Measurements from ENCODE around the gene ABCC6. TPM values are rescaled to one million over a fixed set of nuclear protein-coding genes. Genes with fewer than 3 reads are reported as not detected.
"Not testable (repeated sequence)": the region's sequence is repeated elsewhere in the genome, so short reads cannot be mapped to it uniquely, and the experiment has no call there.

The ABCC6 gene
- total RNA-seq, 1 experiment from 2014 or later = 12.8 TPM

DNA sequence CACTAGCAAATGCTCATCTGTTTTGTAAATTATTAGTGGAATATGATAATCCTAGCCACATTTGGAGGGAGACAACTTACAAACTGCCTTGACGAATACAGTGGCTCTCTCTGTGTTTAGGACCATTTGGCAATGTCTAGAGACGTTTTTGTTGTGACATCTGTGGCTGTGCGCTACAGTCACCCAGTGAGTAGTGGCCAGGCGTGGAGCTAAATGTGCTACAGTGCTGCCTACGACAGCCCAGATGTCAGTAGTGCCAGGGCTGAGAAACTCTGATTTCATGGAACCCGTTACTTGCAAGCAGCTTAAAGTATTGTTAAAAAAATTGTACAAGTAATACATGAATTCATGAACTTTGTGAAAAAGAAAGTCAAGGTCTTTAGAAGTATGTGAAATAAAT is 13.8 kb upstream of the ABCC6 start:
- in situ Hi-C loops (cut with HindIII; ENCODE audit: low sequenced_read_pairs); DNase-seq (ENCODE audit: low spot score): not testable (repeated sequence)

GRCh38 chr16:16232692-16233061 is 9.4 kb upstream of the ABCC6 start:
- in situ Hi-C loops (cut with HindIII; ENCODE audit: low sequenced_read_pairs); DNase-seq (ENCODE audit: low spot score): not testable (repeated sequence)

- DNase-seq (ENCODE audit: low spot score); in situ Hi-C loops (cut with HindIII; ENCODE audit: low sequenced_read_pairs): not testable (repeated sequence)
These were observed 458 bp upstream of the ABCC6 start for GRCh38 chr16:16223662-16224241.

GRCh38 chr16:16221382-16221781 is 1.9 kb downstream of the ABCC6 start:
- in situ Hi-C loops (cut with HindIII; ENCODE audit: low sequenced_read_pairs); DNase-seq (ENCODE audit: low spot score): not testable (repeated sequence)

GRCh38 chr16:16220449-16220848 is 2.8 kb downstream of the ABCC6 start:
- DNase-seq (ENCODE audit: low spot score); in situ Hi-C loops (cut with HindIII; ENCODE audit: low sequenced_read_pairs): not testable (repeated sequence)

GRCh38 chr16:16218787-16219186 is 4.5 kb downstream of the ABCC6 start:
- in situ Hi-C loops (cut with HindIII; ENCODE audit: low sequenced_read_pairs); DNase-seq (ENCODE audit: low spot score): not testable (repeated sequence)

GRCh38 chr16:16218349-16218748 is 4.9 kb downstream of the ABCC6 start:
- DNase-seq (ENCODE audit: low spot score); in situ Hi-C loops (cut with HindIII; ENCODE audit: low sequenced_read_pairs): not testable (repeated sequence)

DNA sequence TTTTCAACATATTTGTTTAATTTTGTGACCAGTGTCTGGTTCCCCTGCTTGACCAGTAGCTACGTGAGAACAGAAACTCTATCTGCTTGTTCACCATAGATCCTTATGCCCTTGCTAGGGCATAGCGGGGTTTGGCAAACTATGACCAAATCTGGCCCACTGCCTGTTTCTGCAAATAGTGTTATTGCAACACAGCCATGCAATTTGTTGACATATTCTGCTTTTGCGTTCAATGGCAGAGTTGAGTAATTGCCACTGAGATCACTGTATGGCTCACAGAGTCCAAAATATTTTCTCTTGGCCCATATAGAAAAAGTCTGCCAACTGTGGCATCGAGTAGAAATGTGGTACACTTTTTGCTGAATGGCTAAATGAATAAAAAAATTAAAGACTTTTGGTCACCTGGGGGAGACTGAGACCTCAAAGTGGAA is 9.4 kb downstream of the ABCC6 start:
- in situ Hi-C loops (cut with HindIII; ENCODE audit: low sequenced_read_pairs); DNase-seq (ENCODE audit: low spot score): not testable (repeated sequence)

- DNase-seq (ENCODE audit: low spot score); in situ Hi-C loops (cut with HindIII; ENCODE audit: low sequenced_read_pairs): not testable (repeated sequence)
These were observed 11.9 kb downstream of the ABCC6 start for GRCh38 chr16:16211404-16211803.

DNA sequence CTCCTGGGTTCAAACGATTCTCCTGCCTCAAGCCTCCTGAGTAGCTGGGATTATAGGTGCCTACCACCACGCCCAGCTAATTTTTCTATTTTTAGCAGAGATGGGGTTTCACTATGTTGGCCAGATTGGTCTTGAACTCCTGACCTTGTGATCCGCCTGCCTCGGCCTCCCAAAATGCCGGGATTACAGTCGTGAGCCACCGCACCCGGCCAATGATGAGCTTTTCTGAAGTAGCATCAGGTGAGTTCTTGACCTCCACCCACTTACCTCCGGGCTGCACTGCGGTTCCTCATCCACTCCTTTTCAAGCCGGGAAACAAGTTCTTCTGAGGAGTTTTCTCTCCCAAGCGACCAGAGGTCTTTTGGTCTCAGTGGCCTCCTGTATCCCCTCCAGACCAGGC is 14.8 kb downstream of the ABCC6 start:
- in situ Hi-C loops (cut with HindIII; ENCODE audit: low sequenced_read_pairs); DNase-seq (ENCODE audit: low spot score): not testable (repeated sequence)

- in situ Hi-C loops (cut with HindIII; ENCODE audit: low sequenced_read_pairs); DNase-seq (ENCODE audit: low spot score): not testable (repeated sequence)
These were observed 15.4 kb downstream of the ABCC6 start for GRCh38 chr16:16207787-16208334.

GRCh38 chr16:16207097-16207786 is 16.1 kb downstream of the ABCC6 start:
- in situ Hi-C loops (cut with HindIII; ENCODE audit: low sequenced_read_pairs); DNase-seq (ENCODE audit: low spot score): not testable (repeated sequence)

GRCh38 chr16:16205864-16206263 is 17.4 kb downstream of the ABCC6 start:
- DNase-seq (ENCODE audit: low spot score); in situ Hi-C loops (cut with HindIII; ENCODE audit: low sequenced_read_pairs): not testable (repeated sequence)

DNA sequence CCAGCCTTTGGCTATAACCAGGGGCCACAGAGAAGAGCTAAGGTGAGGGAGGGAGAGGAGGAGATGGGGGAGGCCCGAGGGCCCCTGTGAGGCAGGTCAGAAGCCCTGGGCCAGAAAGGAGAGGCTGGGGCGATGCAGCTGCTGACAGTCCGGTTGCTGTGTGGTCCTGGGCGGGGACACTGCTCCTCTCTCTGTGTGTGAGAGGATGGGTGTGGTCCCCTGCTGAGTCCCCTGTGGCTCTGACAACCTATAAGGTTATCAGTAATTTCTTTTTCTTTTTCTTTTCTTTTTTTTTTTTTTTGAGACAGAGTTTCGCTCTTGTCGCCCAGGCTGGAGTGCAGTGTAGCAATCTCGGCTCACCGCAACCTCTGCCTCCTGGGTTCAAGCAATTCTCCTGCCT is 18.7 kb downstream of the ABCC6 start:
- in situ Hi-C loops (cut with HindIII; ENCODE audit: low sequenced_read_pairs); DNase-seq (ENCODE audit: low spot score): not testable (repeated sequence)

DNA sequence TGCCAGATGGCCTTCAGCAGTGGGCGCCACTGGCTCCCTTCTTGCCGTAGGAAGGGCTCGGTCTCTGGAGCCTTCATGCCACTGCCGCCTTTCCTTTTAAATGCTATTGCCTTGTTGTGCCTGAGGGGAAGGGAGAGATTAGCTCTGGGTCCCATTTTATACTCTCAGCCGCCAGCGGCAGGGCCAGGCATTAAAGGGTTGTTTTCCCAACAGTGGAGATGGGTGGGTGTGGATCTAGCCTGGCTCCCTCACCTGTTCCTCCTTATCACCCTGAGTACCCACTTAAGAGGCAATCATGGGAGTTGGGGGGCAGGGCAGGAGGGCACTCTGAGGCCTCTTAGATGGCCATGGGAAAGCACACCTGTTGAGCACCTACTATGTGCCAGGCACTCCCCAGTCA is 19.8 kb downstream of the ABCC6 start:
- in situ Hi-C loops (cut with HindIII; ENCODE audit: low sequenced_read_pairs) = not testable (repeated sequence)

GRCh38 chr16:16202400-16203143 is 20.7 kb downstream of the ABCC6 start:
- in situ Hi-C loops (cut with HindIII; ENCODE audit: low sequenced_read_pairs) = not testable (repeated sequence)
- peak; percentile 15 for DNase-seq (ENCODE audit: low spot score)

More for the DNA sequence above, 19.8 kb downstream of the ABCC6 start:
- DNase-seq (ENCODE audit: low spot score) = not testable (repeated sequence)

GRCh38 chr16:16201880-16202279 is 21.4 kb downstream of the ABCC6 start:
- in situ Hi-C loops (cut with HindIII; ENCODE audit: low sequenced_read_pairs); DNase-seq (ENCODE audit: low spot score): not testable (repeated sequence)

GRCh38 chr16:16200391-16200790 is 22.9 kb downstream of the ABCC6 start:
- DNase-seq (ENCODE audit: low spot score); in situ Hi-C loops (cut with HindIII; ENCODE audit: low sequenced_read_pairs): not testable (repeated sequence)

GRCh38 chr16:16199428-16199827 is 23.9 kb downstream of the ABCC6 start:
- in situ Hi-C loops (cut with HindIII; ENCODE audit: low sequenced_read_pairs); DNase-seq (ENCODE audit: low spot score): not testable (repeated sequence)

- in situ Hi-C loops (cut with HindIII; ENCODE audit: low sequenced_read_pairs) = no loop called here
These were observed 25.3 kb downstream of the ABCC6 start for GRCh38 chr16:16197966-16198365.

More at GRCh38 chr16:16197966-16198365, 25.3 kb downstream of the ABCC6 start:
- DNase-seq (ENCODE audit: low spot score) = no peak
